GM12878 (cell line): ENCODE measurements around the gene ZNF483. TPM values are rescaled to one million over a fixed set of nuclear protein-coding genes. Genes with fewer than 3 reads are reported as not detected.

Source experiments
- ATAC-seq: fragments of 200-7000 bp; cut with Tn5 transposase; 3 replicates; pipeline ENCODE4 v1.9.1; 2020; ENCODE audit warnings: mild to moderate bottlenecking, moderate library complexity
- BruUV-seq: library from RNA; stranded (reverse); fragments of 400-500 nt; replicated peaks from 2 replicates; lab custom pipeline; 2021; lab: Mats Ljungman, UMichigan
- CTCF ChIA-PET: fragments of 300-600 bp; sonication (Branson Sonifier 250); formaldehyde crosslinking; extraction: SDS; loops from one replicate; lab custom pipeline; 2021; ENCODE audit warnings: inconsistent platforms; lab: Yijun Ruan, JAX
- POLR2A ChIA-PET: fragments of 350-600 bp; formaldehyde crosslinking; extraction: SDS; loops from one replicate; lab custom pipeline; 2021; ENCODE audit warnings: inconsistent platforms; lab: Charles Lee
- RAD21 ChIA-PET: fragments of 300-600 bp; sonication (Branson Sonifier 250); formaldehyde crosslinking; loops from one replicate; lab custom pipeline; 2023; ENCODE audit warnings: antibody characterized with exemption; ENCODE audit not compliant: unreplicated experiment; lab: Charles Lee
- SMC1A ChIA-PET: fragments of 300-600 bp; sonication (Branson Sonifier 250); formaldehyde crosslinking; loops from one replicate; lab custom pipeline; 2023; ENCODE audit not compliant: unreplicated experiment, uncharacterized antibody; lab: Charles Lee
- DNase-seq: peaks from one replicate; pipeline ENCODE4 v3.0.0-alpha.2; 2011; ENCODE audit warnings: low read depth, low spot score
- FAIRE-seq: peaks from 3 replicates; lab custom pipeline; 2011; peaks lifted over from hg19 to GRCh38; lab: Jason Lieb, UNC
- H2AFZ ChIP-seq: 2 replicates; pipeline ENCODE4 v1.6.0; 2011; ENCODE audit warnings: low read depth, low read length, control low read depth; ENCODE audit not compliant: control insufficient read depth
- H3K27ac ChIP-seq: 2 replicates; pipeline ENCODE4 v1.5.1; 2011; ENCODE audit warnings: control low read depth; ENCODE audit not compliant: control insufficient read depth, insufficient read depth
- H3K27me3 ChIP-seq, 2 experiments: replicated peaks in 1 of 2; 2 replicates each; pipeline versions ENCODE4 v1.6.0 to v1.6.1; 2011; ENCODE audit warnings: low read length in 1 of 2; ENCODE audit not compliant: control insufficient read depth in 2 of 2, insufficient read depth in 2 of 2
- H3K36me3 ChIP-seq, 2 experiments: 2 replicates each; pipeline ENCODE4 v1.5.1; 2011; ENCODE audit warnings: low read length in 1 of 2; ENCODE audit not compliant: control insufficient read depth in 2 of 2, insufficient read depth in 2 of 2
- H3K4me1 ChIP-seq: 2 replicates; pipeline ENCODE4 v1.6.1; 2011; ENCODE audit warnings: mild to moderate bottlenecking, low read length, moderate library complexity, mixed read lengths; ENCODE audit not compliant: control insufficient read depth, insufficient read depth
- H3K4me2 ChIP-seq: 2 replicates; pipeline ENCODE4 v1.6.0; 2011; ENCODE audit warnings: control low read depth; ENCODE audit not compliant: control insufficient read depth, insufficient read depth
- H3K4me3 ChIP-seq: fragments of 200-600 bp; sonication (generic); 2 replicates; pipeline ENCODE4 v1.5.1; 2016
- H3K79me2 ChIP-seq: 2 replicates; pipeline ENCODE4 v1.6.0; 2011; ENCODE audit warnings: low read length; ENCODE audit not compliant: control insufficient read depth, insufficient read depth
- H3K9ac ChIP-seq: 2 replicates; pipeline ENCODE4 v1.8.0; 2011; ENCODE audit warnings: low read length, control low read depth, mixed read lengths; ENCODE audit not compliant: control insufficient read depth, insufficient read depth
- H3K9me3 ChIP-seq: replicated peaks from 3 replicates; pipeline ENCODE4 v1.5.1; 2011; ENCODE audit warnings: mild to moderate bottlenecking, low read length; ENCODE audit not compliant: control insufficient read depth, insufficient read depth
- H4K20me1 ChIP-seq: 2 replicates; pipeline ENCODE4 v1.6.0; 2011; ENCODE audit not compliant: control insufficient read depth, insufficient read depth
- BACH1 ChIP-seq: fragments of 450-650 bp; IDR thresholded peaks from 2 replicates; pipeline ENCODE4 v1.6.1; 2017; ENCODE audit warnings: mild to moderate bottlenecking, borderline replicate concordance
- CHD1 ChIP-seq: IDR thresholded peaks from 2 replicates; pipeline ENCODE4 v1.6.1; 2012; ENCODE audit warnings: low read depth, low read length, improper control_type of control experiment
- MTA3 ChIP-seq: IDR thresholded peaks from 2 replicates; pipeline ENCODE4 v1.6.1; 2012; ENCODE audit warnings: low read length, inconsistent platforms, borderline replicate concordance
- MYB ChIP-seq: fragments of 150-350 bp; IDR thresholded peaks from 2 replicates; pipeline ENCODE4 v1.6.1; 2014; ENCODE audit warnings: mild to moderate bottlenecking, low read depth, low read length, borderline replicate concordance
- NFYB ChIP-seq: IDR thresholded peaks from 2 replicates; pipeline ENCODE4 v1.6.1; 2011; ENCODE audit warnings: low read depth, mild to moderate bottlenecking, low read length, improper control_type of control experiment, moderate library complexity; ENCODE audit not compliant: insufficient read depth
- NR2F1 ChIP-seq: fragments of 450-650 bp; conservative IDR thresholded peaks from 2 replicates; pipeline ENCODE4 v1.6.1; 2017; ENCODE audit warnings: mild to moderate bottlenecking
- POU2F2 ChIP-seq: IDR thresholded peaks from 3 replicates; pipeline ENCODE4 v1.6.1; 2011; ENCODE audit warnings: low read depth, mild to moderate bottlenecking, low read length, borderline replicate concordance
- SP1 ChIP-seq: IDR thresholded peaks from one replicate; pipeline ENCODE4 v1.6.1; 2011; ENCODE audit warnings: low read depth, low read length
- ZNF217 ChIP-seq: fragments of 450-650 bp; IDR thresholded peaks from 2 replicates; pipeline ENCODE4 v1.6.1; 2017; ENCODE audit warnings: antibody characterized with exemption, mild to moderate bottlenecking
- ZZZ3 ChIP-seq: IDR thresholded peaks from 2 replicates; pipeline ENCODE4 v1.6.1; 2011; ENCODE audit warnings: low read depth; ENCODE audit not compliant: control insufficient read depth, insufficient read length
- WGBS: methylation state at CpG from one replicate; pipeline ENCODE4 v1.1.6; 2016; ENCODE audit warnings: low lambda C conversion rate; ENCODE audit not compliant: insufficient replicate concordance, insufficient coverage; ENCODE audit errors: missing lambda C conversion rate; 5-methylcytosine and 5-hydroxymethylcytosine counted together
- in situ Hi-C: fragments of 300-500 bp; cut with MboI; formaldehyde crosslinking; loops from 9 replicates; pipeline ENCODE4 v1.14.3; 2018; ENCODE audit warnings: mixed read lengths
- intact Hi-C: fragments of 100-400 bp; cut with micrococcal nuclease; formaldehyde crosslinking; loops from one replicate; pipeline ENCODE4 v1.14.2; 2022; ENCODE audit not compliant: unreplicated experiment
- polyA plus RNA-seq, 11 experiments: library from polyadenylated mRNA; depleted of rRNA in 4 of 11; unstranded in 6 of 11; stranded (reverse) in 5 of 11; fragments of >200 nt; fragmentation: Nextera tagmentation in 4 of 11; fragmentation: Illumina TruSeq in 1 of 11; extraction: Ambion mirVana in 4 of 11; extraction: Trizol in 1 of 11; gene quantifications; 1 replicate in 1 of 11; 2 replicates in 10 of 11; pipeline versions ENCODE4 v1.2.1 to v1.2.3, GENCODE V29; 2011 to 2016; ENCODE audit warnings: inconsistent platforms in 2 of 11, missing spikeins in 2 of 11, low read depth in 1 of 11
- total RNA-seq, 4 experiments: library from RNA; depleted of rRNA in 3 of 4; stranded (reverse); fragments of >200 nt in 3 of 4; fragmentation: Illumina TruSeq in 1 of 4; extraction: Trizol in 1 of 4; gene quantifications; 2 replicates each; pipeline versions ENCODE4 v1.2.1 to v1.2.3, GENCODE V29; 2013 to 2021
- TF ChIP-seq, protein P1 (sequence below): IDR thresholded peaks from 2 replicates; pipeline ENCODE4 v1.6.1; 2011; ENCODE audit warnings: low read depth, low read length, improper control_type of control experiment, borderline replicate concordance
- TF ChIP-seq, protein P2 (sequence below): IDR thresholded peaks from 2 replicates; pipeline ENCODE4 v1.6.1; 2012; ENCODE audit warnings: low read length, inconsistent platforms
- TF ChIP-seq, protein P3 (sequence below): fragments of 450-650 bp; IDR thresholded peaks from 2 replicates; pipeline ENCODE4 v1.6.1; 2017; ENCODE audit warnings: mild to moderate bottlenecking, moderate library complexity

The ZNF483 gene
- total and polyA plus RNA-seq, 10 of the 15 experiments (the other 5 are each of a cell fraction or from before 2014, with no cell fraction given): 0.03 to 0.76 (median 0.26) TPM; not detected in 1

DNA sequence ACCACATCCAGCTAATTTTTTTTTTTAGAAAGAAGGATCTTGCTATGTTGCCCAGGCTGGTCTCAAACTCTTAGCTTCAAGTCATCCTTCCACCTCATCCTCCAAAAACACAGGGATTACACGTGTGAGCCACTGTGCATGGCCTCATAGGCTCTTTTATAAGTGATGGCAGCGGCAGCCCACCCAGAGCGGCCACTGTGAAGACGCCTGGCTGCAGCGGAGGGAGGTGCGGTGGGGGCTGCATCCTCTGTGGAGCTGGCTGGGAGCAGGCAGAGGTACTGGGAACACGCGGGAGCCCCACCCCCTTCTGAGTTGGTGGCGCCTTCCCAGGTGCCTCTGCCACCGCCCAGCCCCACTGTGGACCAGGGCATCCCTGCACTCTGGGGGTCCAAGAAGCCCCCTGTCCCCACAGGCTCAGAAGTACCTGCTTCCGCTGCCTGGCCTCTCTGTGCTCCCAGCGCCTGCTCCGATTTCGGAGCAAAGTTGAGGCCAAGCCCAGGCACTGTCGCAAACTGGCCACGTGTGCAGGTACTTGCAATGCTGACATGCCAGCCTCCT is 23.9 kb upstream of the ZNF483 start:
- Histone ChIP-seq H4K20me1 (no peaks in the 10 kb centered on the region), H3K9me3 (no peaks in the 10 kb centered on the region; the same call in 2 of the 3 replicates), H3K27ac (no peak overlapping the region), H3K36me3 (no peaks in the 10 kb centered on the region), H3K79me2 (no peaks in the 10 kb centered on the region), H3K27me3 (no peaks in the 10 kb centered on the region), H3K4me2 (no peak overlapping the region), H3K9ac (no peak overlapping the region), H3K4me3 (no peak overlapping the region), H3K4me1 (no peaks in the 10 kb centered on the region), H2AFZ (no peak overlapping the region)
- no TSS peak for BruUV-seq
- RAD21 ChIA-PET: no interaction called here
- SMC1A ChIA-PET: no interaction called here
- DNase-seq: no peak
- in situ Hi-C loops: no loop called here
- CTCF ChIA-PET: no interaction called here
- POLR2A ChIA-PET: no interaction called here
- ATAC-seq: no peak
- intact Hi-C loops: no loop called here
- no peak for FAIRE-seq
- 46% methylated on average over 12 of the region's 16 CpGs for WGBS
- no peak for TF ChIP-seq POU2F2
- no peak for TF ChIP-seq CHD1
- no peak for TF ChIP-seq NFYB
- no peak for TF ChIP-seq ZZZ3
- TF ChIP-seq, protein P1, sequence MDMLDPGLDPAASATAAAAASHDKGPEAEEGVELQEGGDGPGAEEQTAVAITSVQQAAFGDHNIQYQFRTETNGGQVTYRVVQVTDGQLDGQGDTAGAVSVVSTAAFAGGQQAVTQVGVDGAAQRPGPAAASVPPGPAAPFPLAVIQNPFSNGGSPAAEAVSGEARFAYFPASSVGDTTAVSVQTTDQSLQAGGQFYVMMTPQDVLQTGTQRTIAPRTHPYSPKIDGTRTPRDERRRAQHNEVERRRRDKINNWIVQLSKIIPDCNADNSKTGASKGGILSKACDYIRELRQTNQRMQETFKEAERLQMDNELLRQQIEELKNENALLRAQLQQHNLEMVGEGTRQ: no peak
- no peak for TF ChIP-seq NR2F1
- TF ChIP-seq, protein P2, sequence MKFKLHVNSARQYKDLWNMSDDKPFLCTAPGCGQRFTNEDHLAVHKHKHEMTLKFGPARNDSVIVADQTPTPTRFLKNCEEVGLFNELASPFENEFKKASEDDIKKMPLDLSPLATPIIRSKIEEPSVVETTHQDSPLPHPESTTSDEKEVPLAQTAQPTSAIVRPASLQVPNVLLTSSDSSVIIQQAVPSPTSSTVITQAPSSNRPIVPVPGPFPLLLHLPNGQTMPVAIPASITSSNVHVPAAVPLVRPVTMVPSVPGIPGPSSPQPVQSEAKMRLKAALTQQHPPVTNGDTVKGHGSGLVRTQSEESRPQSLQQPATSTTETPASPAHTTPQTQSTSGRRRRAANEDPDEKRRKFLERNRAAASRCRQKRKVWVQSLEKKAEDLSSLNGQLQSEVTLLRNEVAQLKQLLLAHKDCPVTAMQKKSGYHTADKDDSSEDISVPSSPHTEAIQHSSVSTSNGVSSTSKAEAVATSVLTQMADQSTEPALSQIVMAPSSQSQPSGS: no peak
- TF ChIP-seq SP1: no peak
- no peak for TF ChIP-seq MTA3
- no peak for TF ChIP-seq MYB
- no peak for TF ChIP-seq ZNF217
- TF ChIP-seq, protein P3, sequence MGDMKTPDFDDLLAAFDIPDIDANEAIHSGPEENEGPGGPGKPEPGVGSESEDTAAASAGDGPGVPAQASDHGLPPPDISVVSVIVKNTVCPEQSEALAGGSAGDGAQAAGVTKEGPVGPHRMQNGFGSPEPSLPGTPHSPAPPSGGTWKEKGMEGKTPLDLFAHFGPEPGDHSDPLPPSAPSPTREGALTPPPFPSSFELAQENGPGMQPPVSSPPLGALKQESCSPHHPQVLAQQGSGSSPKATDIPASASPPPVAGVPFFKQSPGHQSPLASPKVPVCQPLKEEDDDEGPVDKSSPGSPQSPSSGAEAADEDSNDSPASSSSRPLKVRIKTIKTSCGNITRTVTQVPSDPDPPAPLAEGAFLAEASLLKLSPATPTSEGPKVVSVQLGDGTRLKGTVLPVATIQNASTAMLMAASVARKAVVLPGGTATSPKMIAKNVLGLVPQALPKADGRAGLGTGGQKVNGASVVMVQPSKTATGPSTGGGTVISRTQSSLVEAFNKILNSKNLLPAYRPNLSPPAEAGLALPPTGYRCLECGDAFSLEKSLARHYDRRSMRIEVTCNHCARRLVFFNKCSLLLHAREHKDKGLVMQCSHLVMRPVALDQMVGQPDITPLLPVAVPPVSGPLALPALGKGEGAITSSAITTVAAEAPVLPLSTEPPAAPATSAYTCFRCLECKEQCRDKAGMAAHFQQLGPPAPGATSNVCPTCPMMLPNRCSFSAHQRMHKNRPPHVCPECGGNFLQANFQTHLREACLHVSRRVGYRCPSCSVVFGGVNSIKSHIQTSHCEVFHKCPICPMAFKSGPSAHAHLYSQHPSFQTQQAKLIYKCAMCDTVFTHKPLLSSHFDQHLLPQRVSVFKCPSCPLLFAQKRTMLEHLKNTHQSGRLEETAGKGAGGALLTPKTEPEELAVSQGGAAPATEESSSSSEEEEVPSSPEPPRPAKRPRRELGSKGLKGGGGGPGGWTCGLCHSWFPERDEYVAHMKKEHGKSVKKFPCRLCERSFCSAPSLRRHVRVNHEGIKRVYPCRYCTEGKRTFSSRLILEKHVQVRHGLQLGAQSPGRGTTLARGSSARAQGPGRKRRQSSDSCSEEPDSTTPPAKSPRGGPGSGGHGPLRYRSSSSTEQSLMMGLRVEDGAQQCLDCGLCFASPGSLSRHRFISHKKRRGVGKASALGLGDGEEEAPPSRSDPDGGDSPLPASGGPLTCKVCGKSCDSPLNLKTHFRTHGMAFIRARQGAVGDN: no peak
- no peak for TF ChIP-seq BACH1
